Stimulated activated CD4-positive, alpha-beta T cell treated with anti-CD3 and anti-CD28 coated beads, TNF-alpha, amount 100 ng/mL, for 24 hours (primary cell): Measurements from ENCODE around the gene COL4A2.
"Not testable (repeated sequence)": the region's sequence is repeated elsewhere in the genome, so short reads cannot be mapped to it uniquely, and the experiment has no call there.

Source experiments
- DNase-seq, 3 experiments: peaks; one replicate each; pipeline ENCODE4 v3.0.0-alpha.2; 2020; ENCODE audit warnings: low read depth in 3 of 3

The COL4A2 gene

DNA sequence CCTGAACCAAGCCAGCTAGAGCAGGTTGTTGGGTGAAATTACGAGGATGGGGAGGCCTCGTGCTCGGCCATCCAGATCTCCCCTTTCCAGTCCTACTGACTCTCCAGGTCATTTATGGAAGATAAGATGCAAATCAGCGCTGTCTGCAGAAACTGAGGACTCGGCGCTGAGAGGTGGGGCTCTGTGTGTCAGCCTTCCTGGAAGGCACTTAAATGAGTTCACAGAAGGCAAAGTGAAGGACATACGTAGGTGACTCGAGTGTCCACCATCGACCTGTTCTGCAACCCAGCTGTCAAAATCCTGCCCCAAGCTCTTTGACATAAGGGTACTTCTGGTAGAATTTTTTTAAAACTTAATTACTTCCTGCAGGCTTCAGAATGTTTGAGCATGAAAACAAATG lies 168.0 kb downstream of the COL4A2 start:
- DNase-seq: no peak

DNA sequence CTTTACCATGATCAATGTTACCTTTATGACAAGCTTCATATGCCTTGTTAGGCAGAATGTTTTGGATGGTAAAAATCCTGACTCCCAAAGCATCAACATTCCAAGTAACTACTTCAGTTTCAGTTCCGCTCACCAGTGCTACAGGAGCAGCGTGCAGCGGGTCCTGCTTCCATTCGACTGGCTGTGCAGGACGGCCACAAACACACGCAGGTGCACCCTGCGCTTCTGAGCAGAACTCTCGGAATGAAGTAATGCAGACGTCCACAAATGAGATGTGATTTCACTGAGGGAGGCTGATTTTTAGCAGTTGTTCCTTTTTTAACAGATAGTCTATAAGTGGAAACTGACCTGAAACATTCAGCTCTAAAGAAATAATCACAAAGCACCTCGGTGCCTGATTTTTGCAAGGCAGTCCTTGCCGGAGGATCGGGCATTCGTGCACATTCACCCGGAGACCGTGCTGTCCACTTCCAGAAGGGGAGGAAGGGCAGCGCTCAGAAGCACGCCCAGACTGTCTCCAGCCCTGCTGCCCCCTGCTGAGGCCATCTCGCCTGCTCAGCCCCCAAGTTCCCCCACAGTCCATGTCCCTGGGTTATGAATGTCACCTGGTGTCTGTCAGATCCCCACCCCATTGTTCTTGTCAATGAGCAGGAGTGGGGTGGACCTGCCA lies 168.6 kb downstream of the COL4A2 start:
- DNase-seq: no peak

- DNase-seq: no peak
Observed at GRCh38 chr13:110476220-110476617, 169.1 kb downstream of the COL4A2 start.

DNA sequence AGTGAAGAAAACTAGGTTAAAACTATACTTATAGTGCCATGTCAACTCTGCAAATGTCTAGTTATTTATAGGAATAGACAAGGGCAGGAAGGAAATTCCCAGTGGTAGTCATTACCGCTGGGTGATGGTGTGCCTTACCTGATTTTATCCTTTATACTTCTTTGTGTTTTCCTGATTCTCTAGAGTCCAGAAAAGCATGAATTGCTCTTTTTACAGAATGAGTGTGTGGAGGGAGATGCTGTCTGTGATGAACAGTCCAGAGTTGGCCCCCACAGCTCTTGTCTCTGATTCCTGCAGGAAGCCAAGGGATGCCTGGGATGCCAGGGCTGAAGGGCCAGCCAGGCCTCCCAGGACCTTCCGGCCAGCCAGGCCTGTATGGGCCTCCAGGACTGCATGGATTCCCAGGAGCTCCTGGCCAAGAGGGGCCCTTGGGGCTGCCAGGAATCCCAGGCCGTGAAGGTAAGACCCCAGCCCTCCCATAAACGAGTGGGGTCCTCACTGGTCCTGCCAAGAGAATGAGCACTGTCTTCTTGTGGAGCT lies 170.7 kb downstream of the COL4A2 start:
- DNase-seq: no peak

DNA sequence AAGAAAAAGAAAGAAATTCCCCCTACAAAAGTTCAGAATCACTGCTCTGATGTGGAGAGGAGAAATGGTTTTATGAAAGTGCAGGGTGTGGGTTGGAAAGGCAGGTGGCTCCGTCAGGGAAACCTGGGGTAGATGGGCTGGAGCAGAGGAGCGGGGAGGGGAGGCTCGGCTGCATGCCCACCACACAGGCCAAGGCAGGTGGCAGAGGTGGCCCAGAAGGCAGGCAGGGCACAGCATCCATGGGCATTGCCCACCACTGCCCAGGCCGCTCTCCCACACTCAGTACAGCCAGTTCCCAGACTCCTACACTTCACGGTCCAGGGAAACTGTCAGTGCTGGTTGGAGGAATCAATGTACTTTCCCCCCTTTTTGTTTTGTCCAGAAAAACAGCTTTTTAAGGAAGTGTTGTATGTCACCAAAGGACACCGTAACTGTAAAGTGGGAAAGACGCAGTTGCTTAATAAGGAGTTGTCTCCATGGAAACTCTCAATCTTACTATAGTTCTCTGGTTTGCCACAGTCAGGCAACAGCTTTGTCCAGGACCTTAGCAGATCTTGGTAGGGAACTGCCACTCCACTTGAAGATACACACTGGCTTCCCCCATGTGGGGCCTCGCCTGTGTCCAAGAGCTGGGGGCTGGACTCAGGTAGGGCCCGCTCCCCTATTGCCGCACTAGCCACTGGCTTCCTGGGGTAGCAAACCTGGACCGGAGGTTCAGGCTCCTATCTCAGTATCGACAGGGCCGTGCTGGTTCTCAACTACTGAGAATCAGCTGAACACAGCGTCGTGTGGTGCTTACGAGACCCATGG lies 171.5 kb downstream of the COL4A2 start:
- no peak for DNase-seq

DNA sequence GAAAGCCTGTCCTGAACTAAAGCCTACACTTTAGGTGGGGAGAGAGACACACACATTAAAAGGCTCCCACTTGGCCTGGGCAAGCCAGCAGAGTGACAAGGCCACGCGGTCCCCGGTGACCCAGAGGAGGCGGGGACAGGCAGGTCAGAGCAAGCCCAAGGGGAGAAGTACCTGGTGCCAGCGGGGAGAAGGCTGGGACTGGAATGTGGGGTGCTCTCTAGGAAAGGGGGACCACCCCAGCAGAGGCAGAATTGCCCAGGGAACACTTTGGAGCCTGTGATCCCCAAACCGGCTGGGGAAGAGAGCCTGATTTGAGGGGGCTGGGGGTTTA lies 172.1 kb downstream of the COL4A2 start:
- no peak for DNase-seq

- no peak for DNase-seq
Observed at GRCh38 chr13:110479648-110480047, 172.6 kb downstream of the COL4A2 start.

DNA sequence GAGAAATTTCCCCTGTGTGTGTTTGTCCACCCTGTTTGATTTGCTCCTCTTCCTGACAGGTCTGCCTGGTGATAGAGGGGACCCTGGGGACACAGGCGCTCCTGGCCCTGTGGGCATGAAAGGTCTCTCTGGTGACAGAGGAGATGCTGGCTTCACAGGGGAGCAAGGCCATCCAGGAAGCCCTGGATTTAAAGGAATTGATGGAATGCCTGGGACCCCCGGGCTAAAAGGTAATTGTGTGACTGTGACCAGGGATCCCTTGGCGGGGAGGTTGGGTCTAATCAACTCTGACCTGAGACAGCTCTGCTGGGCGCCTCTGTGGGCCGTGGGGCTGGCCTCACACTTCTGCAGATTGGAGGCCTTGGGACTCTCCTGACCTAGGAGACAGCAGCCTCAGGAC lies 173.1 kb downstream of the COL4A2 start:
- DNase-seq: no peak

DNA sequence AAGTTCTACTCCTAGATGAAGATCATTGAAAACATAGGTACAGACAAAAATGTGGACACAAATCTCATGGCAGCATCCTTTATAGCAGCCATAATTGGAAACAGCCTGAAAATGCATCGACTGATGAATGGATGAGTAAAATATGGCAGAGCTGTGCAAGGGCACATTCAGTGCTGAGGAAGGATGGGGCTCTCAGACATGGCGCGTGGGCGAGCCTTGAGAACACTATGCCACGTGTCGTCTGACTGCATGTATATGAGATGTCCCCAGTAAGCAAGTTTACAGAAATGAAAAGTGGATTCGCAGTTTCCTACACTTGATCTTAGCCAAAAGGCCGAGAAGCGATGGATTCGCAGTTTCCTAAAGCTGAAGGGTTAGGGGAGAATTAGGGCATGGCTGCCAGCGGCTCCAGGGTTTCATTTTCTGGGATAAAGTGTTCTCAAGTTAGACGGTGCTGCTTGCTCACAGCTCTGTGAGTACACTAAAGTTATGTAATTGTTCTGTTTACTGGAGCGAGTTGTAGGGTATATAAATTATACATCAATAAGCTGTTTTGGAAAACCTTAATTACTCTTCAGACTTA lies 176.4 kb downstream of the COL4A2 start:
- DNase-seq: no peak

GRCh38 chr13:110484290-110485048 lies 177.4 kb downstream of the COL4A2 start:
- no peak for DNase-seq

GRCh38 chr13:110485604-110486003 lies 178.5 kb downstream of the COL4A2 start:
- DNase-seq: no peak

- DNase-seq: no peak
Observed at GRCh38 chr13:110486061-110486715, 179.1 kb downstream of the COL4A2 start.

DNA sequence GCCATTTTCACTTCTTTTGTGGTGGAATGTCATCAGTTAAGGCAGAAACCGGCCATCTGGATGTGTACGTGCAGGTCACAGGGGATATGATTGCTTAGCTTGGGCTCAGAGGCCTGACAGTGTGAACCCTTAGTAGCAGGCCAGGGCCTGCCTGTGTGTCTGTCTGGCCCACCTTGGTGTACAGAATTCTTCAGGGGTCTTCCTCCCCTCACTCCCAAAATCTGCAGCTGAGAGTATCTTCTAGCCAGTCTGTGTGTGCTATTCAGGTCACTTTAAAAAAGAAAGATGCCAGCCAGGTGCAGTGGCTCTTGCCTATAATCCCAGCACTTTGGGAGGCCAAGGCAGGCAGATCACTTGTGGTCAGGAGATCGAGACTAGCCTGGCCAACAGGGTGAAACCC lies 179.8 kb downstream of the COL4A2 start:
- DNase-seq: not testable (repeated sequence)

DNA sequence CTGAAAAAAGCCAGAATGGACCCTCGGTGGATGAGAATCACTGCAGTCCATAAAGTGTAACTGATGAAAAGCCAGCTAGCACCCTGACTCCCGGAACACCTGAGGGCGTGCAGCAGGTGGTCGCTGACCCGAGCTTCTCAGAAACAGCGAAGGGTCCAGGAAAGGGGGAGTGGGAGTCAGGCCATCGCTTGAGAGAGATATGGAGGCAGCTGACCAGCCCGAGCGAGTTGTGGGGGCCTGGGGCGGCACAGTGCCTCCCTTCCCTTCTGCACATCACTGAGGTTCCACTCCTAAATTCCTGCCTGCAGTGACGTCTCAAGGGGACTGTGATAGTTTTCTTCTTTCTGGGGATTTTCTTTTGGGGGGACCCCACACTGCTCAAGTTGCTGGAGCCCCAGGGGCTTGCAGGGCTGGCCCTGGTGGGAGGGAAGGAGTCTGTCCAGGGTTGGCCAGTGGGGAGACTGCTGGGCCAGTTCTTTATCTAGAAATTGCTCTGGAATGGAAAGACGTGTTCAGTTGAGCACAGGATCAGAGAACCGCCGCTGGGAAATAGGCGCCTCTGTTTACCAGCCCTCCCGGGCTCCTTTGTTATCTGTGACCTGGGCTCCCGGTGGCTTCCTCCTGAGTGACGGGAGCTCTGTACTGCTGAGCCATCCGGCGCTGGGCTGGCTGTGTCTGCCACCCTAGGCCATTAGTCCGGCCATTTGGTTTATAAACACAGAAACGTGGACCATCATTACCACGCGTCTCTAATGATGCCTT lies 183.1 kb downstream of the COL4A2 start:
- no peak for DNase-seq

DNA sequence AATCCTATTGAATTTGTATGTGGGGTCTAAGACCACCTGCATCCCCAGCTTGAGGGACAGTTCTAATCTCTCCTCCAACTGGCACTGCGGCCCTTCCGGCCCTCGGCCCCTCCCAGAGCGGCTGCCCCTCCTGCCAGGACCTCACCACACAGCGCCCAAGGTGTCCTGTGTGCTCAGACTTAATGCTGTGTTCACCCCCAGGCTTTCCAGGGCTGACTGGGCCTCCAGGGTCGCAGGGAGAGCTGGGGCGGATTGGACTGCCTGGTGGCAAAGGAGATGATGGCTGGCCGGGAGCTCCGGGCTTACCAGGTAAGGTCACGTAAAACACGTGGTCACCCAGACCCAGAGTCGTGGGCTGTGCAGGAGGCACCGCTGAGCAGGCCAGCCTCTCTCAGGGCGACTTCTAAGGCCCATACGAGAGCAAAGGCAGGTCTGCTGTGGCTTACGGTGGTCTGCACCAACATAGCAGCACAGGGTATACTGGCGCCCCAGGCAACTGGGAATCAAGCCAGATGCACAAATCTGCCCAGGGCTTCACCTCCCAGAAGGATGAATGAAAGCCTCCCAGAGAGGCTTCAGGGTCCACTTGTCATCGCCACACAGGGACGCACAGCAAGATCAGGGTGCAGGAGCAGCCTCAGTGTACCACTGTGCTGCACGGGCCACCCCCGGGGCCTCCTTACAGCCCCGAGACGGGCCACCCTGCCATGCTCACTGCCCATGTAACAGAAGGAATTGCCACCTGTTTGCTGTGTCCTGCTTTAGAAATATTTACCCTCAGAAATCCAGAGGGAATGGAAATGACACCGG lies 185.0 kb downstream of the COL4A2 start:
- DNase-seq: no peak

DNA sequence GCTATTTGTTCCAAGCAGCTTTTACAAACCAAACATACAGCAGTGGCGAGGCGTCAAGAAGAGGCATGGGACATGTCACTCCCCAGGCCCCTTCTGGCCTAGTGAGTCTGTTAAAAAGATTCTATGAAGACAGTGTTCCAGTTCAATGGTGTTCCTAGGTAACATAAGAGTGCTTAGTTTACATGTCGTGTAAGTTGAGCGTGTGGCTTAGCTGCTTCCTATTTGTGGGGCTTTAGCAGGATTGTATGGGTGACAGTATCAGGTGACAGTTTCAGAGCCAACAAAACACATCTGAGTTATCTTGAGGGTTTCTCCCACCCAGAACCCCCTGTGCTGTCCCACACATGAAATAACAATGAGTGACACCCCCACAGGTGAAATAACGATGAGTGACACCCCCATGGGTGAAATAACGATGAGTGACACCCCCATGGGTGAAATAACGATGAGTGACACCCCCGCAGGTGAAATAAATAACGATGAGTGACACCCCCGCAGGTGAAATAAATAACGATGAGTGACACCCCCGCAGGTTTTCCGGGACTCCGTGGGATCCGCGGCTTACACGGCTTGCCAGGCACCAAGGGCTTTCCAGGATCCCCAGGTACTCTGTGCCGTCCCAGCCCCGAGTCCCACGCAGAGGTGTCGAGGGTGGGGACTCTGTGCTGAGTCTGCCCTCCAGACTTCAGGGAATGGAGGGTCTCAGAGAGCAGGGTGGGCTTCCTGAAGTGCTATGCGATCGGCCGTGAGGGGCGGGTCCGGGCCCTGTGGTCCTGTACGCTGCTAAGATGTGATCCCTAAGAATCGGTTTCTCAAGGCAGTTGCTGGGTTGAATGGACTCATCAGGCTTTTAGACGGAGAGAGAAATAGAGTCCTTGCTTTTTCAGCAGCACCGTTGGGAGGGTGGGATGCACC lies 185.9 kb downstream of the COL4A2 start:
- DNase-seq: no peak

GRCh38 chr13:110493613-110494012 lies 186.5 kb downstream of the COL4A2 start:
- DNase-seq: no peak

DNA sequence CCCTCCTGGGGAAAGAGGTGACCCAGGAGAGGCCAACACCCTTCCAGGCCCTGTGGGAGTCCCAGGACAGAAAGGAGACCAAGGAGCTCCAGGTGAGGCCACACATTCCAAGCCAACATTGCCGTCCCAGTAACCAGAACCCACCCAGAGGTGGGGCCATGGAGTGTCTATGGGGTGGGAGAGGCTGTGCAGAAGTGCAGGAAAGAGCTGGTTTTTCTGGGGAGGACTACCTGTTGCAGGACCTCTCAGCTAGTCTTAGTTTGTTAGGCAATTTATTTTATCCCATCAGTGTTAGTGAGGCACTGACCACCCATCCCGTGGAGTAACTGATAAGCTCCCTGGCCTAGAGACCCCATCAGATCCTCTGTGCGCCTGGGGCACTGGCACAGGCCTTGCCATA lies 188.3 kb downstream of the COL4A2 start:
- no peak for DNase-seq

- DNase-seq: no peak
Observed at GRCh38 chr13:110495881-110496280, 188.8 kb downstream of the COL4A2 start.
